ENCODE data around the gene LCTL.

Gene LCTL

GRCh38 chr15:66498501-66499386, 67.1 kb downstream of the LCTL start:
- no peak for ATAC-seq

All from activated CD4-positive, CD25-positive, alpha-beta regulatory T cell treated with anti-CD3 and anti-CD28 coated beads, Interleukin-2, amount 50 U/mL, for 24 hours (primary cell).